K562 (cell line): ENCODE data around the gene MCU. TPM values are rescaled to one million over a fixed set of nuclear protein-coding genes. Genes with fewer than 3 reads are reported as not detected.

ENCODE experiments used
- ATAC-seq: fragments of 200-7000 bp; cut with Tn5 transposase; 3 replicates; pipeline ENCODE4 v1.9.1; 2020; ENCODE audit warnings: moderate library complexity
- BruUV-seq: library from RNA; stranded (reverse); fragments of 400-500 nt; replicated peaks from 2 replicates; lab custom pipeline; 2021; lab: Mats Ljungman, UMichigan
- CTCF ChIA-PET: fragments of 300-600 bp; formaldehyde crosslinking; extraction: SDS; loops from one replicate; lab custom pipeline; 2021; ENCODE audit warnings: low intra/inter-chr PET ratio; lab: Yijun Ruan, JAX
- POLR2A ChIA-PET: fragments of 300-600, 350-650 bp; sonication (Branson Sonifier 250); formaldehyde crosslinking; extraction: SDS; loops from one replicate; lab custom pipeline; 2021; ENCODE audit warnings: antibody characterized with exemption, inconsistent platforms; lab: Yijun Ruan, JAX
- DNase-seq, 4 experiments: peaks; one replicate each; pipeline versions ENCODE4 v3.0.0 to v3.0.0-alpha.2; 2011 to 2018; ENCODE audit warnings: low spot score in 3 of 4, mixed read lengths in 3 of 4; ENCODE audit errors: extremely low read depth in 1 of 4
- FAIRE-seq: peaks from 2 replicates; lab custom pipeline; 2011; peaks lifted over from hg19 to GRCh38; lab: Jason Lieb, UNC
- H2AFZ ChIP-seq: 2 replicates; pipeline ENCODE4 v1.6.0; 2011; ENCODE audit warnings: low read depth, low read length, control low read depth, inconsistent platforms
- H3K27ac ChIP-seq: fragments of 200-600 bp; 3 replicates; pipeline ENCODE4 v1.8.0; 2011; ENCODE audit warnings: low read depth, mild to moderate bottlenecking, control low read depth, inconsistent platforms, low read length, moderate library complexity, mixed read lengths; ENCODE audit errors: extremely low read depth
- H3K27me3 ChIP-seq, 2 experiments: fragments of 300-600 bp in 1 of 2; 2 replicates in 1 of 2; 3 replicates in 1 of 2; pipeline versions ENCODE4 v1.6.0 to v1.8.0; 2011; ENCODE audit warnings: inconsistent platforms in 2 of 2, low read length in 2 of 2, mild to moderate bottlenecking in 1 of 2, mixed read lengths in 1 of 2, moderate library complexity in 1 of 2; ENCODE audit not compliant: control insufficient read depth in 2 of 2, insufficient read depth in 2 of 2
- H3K36me3 ChIP-seq: fragments of 300-600 bp; 3 replicates; pipeline ENCODE4 v1.8.0; 2011; ENCODE audit warnings: mild to moderate bottlenecking, low read length, inconsistent platforms; ENCODE audit not compliant: control insufficient read depth, insufficient read depth
- H3K4me1 ChIP-seq, 2 experiments: fragments of 200-600 bp in 1 of 2; replicated peaks in 1 of 2; 2 replicates in 1 of 2; 3 replicates in 1 of 2; pipeline versions ENCODE4 v1.5.1 to v1.8.0; 2011; ENCODE audit warnings: inconsistent platforms in 2 of 2, low read length in 2 of 2, mild to moderate bottlenecking in 1 of 2, mixed read lengths in 1 of 2, moderate library complexity in 1 of 2; ENCODE audit not compliant: control insufficient read depth in 2 of 2, insufficient read depth in 2 of 2
- H3K4me2 ChIP-seq: 2 replicates; pipeline ENCODE4 v1.6.1; 2011; ENCODE audit warnings: low read length, control low read depth, inconsistent platforms, mixed read lengths; ENCODE audit not compliant: insufficient read depth
- H3K4me3 ChIP-seq: fragments of 200-600 bp; sonication (generic), shearing (Covaris generic); 2 replicates; pipeline ENCODE4 v1.5.1; 2016; ENCODE audit warnings: control low read depth, inconsistent platforms
- H3K79me2 ChIP-seq: fragments of 200-600 bp; 3 replicates; pipeline ENCODE4 v1.8.0; 2011; ENCODE audit warnings: low read length, inconsistent platforms; ENCODE audit not compliant: control insufficient read depth, insufficient read depth
- H3K9ac ChIP-seq, 2 experiments: 2 replicates each; pipeline versions ENCODE4 v1.6.0 to v1.6.1; 2011; ENCODE audit warnings: low read depth in 2 of 2, low read length in 2 of 2, control low read depth in 1 of 2, inconsistent platforms in 1 of 2, mild to moderate bottlenecking in 1 of 2, mixed read lengths in 1 of 2; ENCODE audit not compliant: insufficient read depth in 1 of 2
- H3K9me1 ChIP-seq: one replicate; pipeline ENCODE4 v1.6.0; 2011; ENCODE audit warnings: inconsistent platforms, mild to moderate bottlenecking, low read length, moderate library complexity; ENCODE audit not compliant: control insufficient read depth, insufficient read depth
- H3K9me3 ChIP-seq: replicated peaks from 2 replicates; pipeline ENCODE4 v1.5.1; 2011; ENCODE audit warnings: low read depth, low read length, inconsistent platforms; ENCODE audit not compliant: control insufficient read depth, insufficient read depth
- H4K20me1 ChIP-seq: replicated peaks from 2 replicates; pipeline ENCODE4 v1.6.1; 2011; ENCODE audit warnings: low read length, inconsistent platforms, mixed read lengths; ENCODE audit not compliant: control insufficient read depth, insufficient read depth
- BRD4 ChIP-seq: fragments of 200-600 bp; sonication (generic); IDR thresholded peaks from 2 replicates; pipeline ENCODE4 v1.6.1; 2017; ENCODE audit warnings: inconsistent platforms
- BRF1 ChIP-seq: IDR thresholded peaks from 3 replicates; pipeline ENCODE4 v1.6.1; 2011; ENCODE audit warnings: borderline replicate concordance, mild to moderate bottlenecking; ENCODE audit not compliant: insufficient read length; ENCODE audit errors: extremely low read depth
- MEIS2 ChIP-seq: fragments of 450-650 bp; IDR thresholded peaks from 2 replicates; pipeline ENCODE4 v1.6.1; 2014; ENCODE audit warnings: mild to moderate bottlenecking; ENCODE audit not compliant: partially characterized antibody
- NFIC ChIP-seq: fragments of 450-650 bp; IDR thresholded peaks from 2 replicates; pipeline ENCODE4 v1.6.1; 2017; ENCODE audit warnings: mild to moderate bottlenecking, inconsistent platforms
- RAD21 ChIP-seq, 2 experiments: fragments of 250-450 bp in 1 of 2; fragments of 450-650 bp in 1 of 2; sonication (Bioruptor Pico) in 1 of 2; formaldehyde crosslinking in 1 of 2; IDR thresholded peaks in 1 of 2; conservative IDR thresholded peaks in 1 of 2; 2 replicates each; pipeline versions ENCODE4 v1.4.0 to v1.8.0; 2020 to 2022; ENCODE audit warnings: mild to moderate bottlenecking in 2 of 2, moderate library complexity in 1 of 2
- STAT5A ChIP-seq: IDR thresholded peaks from 2 replicates; pipeline ENCODE4 v1.6.1; 2012; ENCODE audit warnings: low read length, inconsistent platforms, borderline replicate concordance
- U2AF1 ChIP-seq: fragments of 200-400 bp; formaldehyde crosslinking; optimal IDR thresholded peaks from 2 replicates; pipeline ENCODE3; 2017; ENCODE audit warnings: mild to moderate bottlenecking, low read depth, low read length, moderate library complexity
- ZNF146 ChIP-seq: IDR thresholded peaks from one replicate; pipeline ENCODE4 v1.6.1; 2018; ENCODE audit warnings: missing compliant biosample characterization; ENCODE audit not compliant: unreplicated experiment
- ZNF764 ChIP-seq: fragments of 250-450 bp; sonication (Bioruptor Pico); IDR thresholded peaks from 2 replicates; pipeline ENCODE4 v1.4.0; 2020; ENCODE audit warnings: low read depth, mild to moderate bottlenecking, moderate library complexity
- ZNF830 ChIP-seq: fragments of 250-450 bp; sonication (Bioruptor Pico); IDR thresholded peaks from 2 replicates; pipeline ENCODE4 v1.5.0; 2021; ENCODE audit warnings: mild to moderate bottlenecking
- WGBS: fragments of 100-300 bp; shearing (Covaris generic); methylation state at CpG from one replicate; pipeline ENCODE4 v1.1.6; 2016; ENCODE audit warnings: low coverage, mixed read lengths; ENCODE audit not compliant: insufficient coverage; ENCODE audit errors: missing lambda C conversion rate; 5-methylcytosine and 5-hydroxymethylcytosine counted together
- in situ Hi-C: fragments of 300-500 bp; cut with MboI; formaldehyde crosslinking; loops from 4 replicates; pipeline ENCODE4 v1.15.0; 2018; ENCODE audit warnings: inconsistent platforms, mixed read lengths
- intact Hi-C: fragments of 100-400 bp; cut with micrococcal nuclease; formaldehyde crosslinking; loops from 2 replicates; pipeline ENCODE4 v1.14.2; 2022
- polyA plus RNA-seq, 8 experiments: library from polyadenylated mRNA; depleted of rRNA in 4 of 8; stranded (reverse) in 5 of 8; unstranded in 3 of 8; fragments of >200 nt; fragmentation: Nextera tagmentation in 2 of 8; fragmentation: Illumina TruSeq in 1 of 8; extraction: Ambion mirVana in 2 of 8; extraction: Trizol in 1 of 8; gene quantifications; 2 replicates each; pipeline versions ENCODE4 v1.2.1 to v1.2.3, GENCODE V29; 2011 to 2014; ENCODE audit warnings: inconsistent platforms in 1 of 8, missing spikeins in 1 of 8
- total RNA-seq, 7 experiments: library from RNA; depleted of rRNA in 6 of 7; stranded (reverse); fragments of >200 nt in 6 of 7; fragmentation: Illumina TruSeq in 2 of 7; extraction: Trizol in 2 of 7; gene quantifications; 2 replicates each; pipeline versions ENCODE4 v1.2.1 to v1.2.3, GENCODE V29; 2011 to 2021; ENCODE audit warnings: low replicate concordance in 1 of 7
- TF ChIP-seq, protein P1 (sequence below), 2 experiments: IDR thresholded peaks in 1 of 2; conservative IDR thresholded peaks in 1 of 2; 2 replicates each; pipeline ENCODE4 v1.6.1; 2016; ENCODE audit warnings: low read depth in 2 of 2, mild to moderate bottlenecking in 1 of 2, missing compliant biosample characterization in 1 of 2, missing genetic modification characterization in 1 of 2, moderate library complexity in 1 of 2

Gene MCU
- total and polyA plus RNA-seq, 9 of the 15 experiments (the other 6 are each of a cell fraction or from before 2014, with no cell fraction given), result 8.2 to 88.8 (median 21.3) TPM

DNA sequence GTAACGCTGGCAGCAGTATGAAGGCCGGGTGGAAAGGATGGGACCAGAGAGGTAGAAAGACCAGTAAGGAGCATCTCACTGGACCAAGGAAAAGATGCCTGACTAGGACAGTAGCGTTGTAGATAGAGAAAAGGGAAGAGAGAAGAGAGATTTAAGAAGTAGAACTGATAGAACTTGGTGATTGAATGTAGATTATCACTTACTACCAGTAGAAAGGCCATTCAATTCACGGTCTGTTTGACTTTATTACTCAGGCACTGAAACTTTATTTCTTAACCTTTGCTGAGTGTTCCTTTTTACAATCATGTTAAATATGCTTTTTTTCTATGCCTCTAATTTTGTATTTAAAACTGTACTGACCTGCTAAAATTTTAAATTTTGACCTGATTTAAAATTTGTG, 12.2 kb downstream of the MCU start:
- no peaks in the 10 kb centered on the region for H3K9me1 ChIP-seq
- H3K27me3 ChIP-seq, result no peaks in the 10 kb centered on the region
- no peak overlapping the region for H3K9ac ChIP-seq
- no peak; the same call in 2 of the 3 replicates for ATAC-seq
- no peaks in the 10 kb centered on the region for H3K36me3 ChIP-seq
- BruUV-seq, result no TSS peak
- DNase-seq, result no peak
- no peak overlapping the region for H2AFZ ChIP-seq
- 61% methylated on average over 4 of the region's 4 CpGs for WGBS
- H4K20me1 ChIP-seq, result no peaks in the 10 kb centered on the region
- H3K4me1 ChIP-seq, result no peaks in the 10 kb centered on the region; a peak in 2 of 5 replicates
- H3K27ac ChIP-seq, result no peak overlapping the region
- no peak overlapping the region for H3K4me2 ChIP-seq
- H3K9me3 ChIP-seq, result no peaks in the 10 kb centered on the region
- FAIRE-seq, result no peak
- TF ChIP-seq ZNF146 (CRISPR knock-in tag), result no peak
- TF ChIP-seq U2AF1, result no peak
- TF ChIP-seq ZNF830 (CRISPR knock-in tag), result no peak
- TF ChIP-seq RAD21 (CRISPR knock-in tag; conservative IDR thresholded peaks at IDR 0.05 in 1 of 2, IDR thresholded peaks at IDR 0.05 in 1 of 2), result no peak
- TF ChIP-seq ZNF764 (CRISPR knock-in tag), result no peak
- TF ChIP-seq STAT5A, result no peak
- TF ChIP-seq, all 486 proteins: peak for 0
- Histone ChIP-seq H3K4me3 (no peak overlapping the region), H3K79me2 (peaks cover 17% of the 10 kb centered on the region)
- intact Hi-C loops, result no loop called here
- CTCF ChIA-PET, result no interaction called here
- POLR2A ChIA-PET, result interaction anchor here (0.7 to 2.0 kb wide), 2 partner anchors 11 to 687 kb away, joined by 3 to 8 read pairs; no protein-coding TSS in a partner anchor
- in situ Hi-C loops, result no loop called here

DNA sequence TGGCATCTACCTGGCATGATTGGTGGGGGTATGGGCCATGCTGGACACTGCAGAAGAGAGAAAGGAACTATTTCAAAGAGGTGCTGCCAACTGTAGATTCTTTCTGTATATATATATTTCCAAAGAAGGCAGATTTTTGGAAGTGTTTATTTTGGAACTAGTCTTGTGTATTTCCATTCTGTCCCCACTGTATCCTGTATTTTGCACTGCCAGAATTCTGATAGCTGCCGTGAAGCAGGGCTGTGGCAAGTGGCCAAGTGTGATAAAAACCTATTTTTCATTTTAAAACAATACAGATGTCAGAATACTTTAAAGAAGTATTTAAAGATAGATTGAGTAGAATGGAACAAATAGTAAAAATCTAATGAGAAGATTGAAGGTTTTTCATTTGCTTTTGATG, 17.1 kb downstream of the MCU start:
- in situ Hi-C loops, result no loop called here
- no peaks in the 10 kb centered on the region; a peak in 2 of 5 replicates for H3K4me1 ChIP-seq
- intact Hi-C loops, result no loop called here
- no peak overlapping the region for H3K4me2 ChIP-seq
- ChIA-PET POLR2A (interaction anchor here (0.6 to 2.3 kb wide), 4 partner anchors 10 to 35 kb away, joined by 3 to 7 read pairs (median 4); no protein-coding TSS in a partner anchor), CTCF (no interaction called here)
- no TSS peak for BruUV-seq
- no peaks in the 10 kb centered on the region for H3K9me3 ChIP-seq
- H3K9ac ChIP-seq, result no peak overlapping the region
- H3K27ac ChIP-seq, result no peak overlapping the region
- FAIRE-seq (no peak), DNase-seq (no peak), ATAC-seq (peak; percentile 33; the same call in 2 of the 3 replicates)
- no peaks in the 10 kb centered on the region for H3K27me3 ChIP-seq
- H3K79me2 ChIP-seq, result peaks cover 12% of the 10 kb centered on the region; the same call in 2 of the 3 replicates
- no peaks in the 10 kb centered on the region for H3K36me3 ChIP-seq
- WGBS, result 8% methylated on average over 1 of the region's 1 CpG
- no peak overlapping the region for H3K4me3 ChIP-seq
- no peaks in the 10 kb centered on the region for H3K9me1 ChIP-seq
- no peaks in the 10 kb centered on the region for H4K20me1 ChIP-seq
- peak; percentile 26 for TF ChIP-seq MEIS2
- TF ChIP-seq, protein P1, sequence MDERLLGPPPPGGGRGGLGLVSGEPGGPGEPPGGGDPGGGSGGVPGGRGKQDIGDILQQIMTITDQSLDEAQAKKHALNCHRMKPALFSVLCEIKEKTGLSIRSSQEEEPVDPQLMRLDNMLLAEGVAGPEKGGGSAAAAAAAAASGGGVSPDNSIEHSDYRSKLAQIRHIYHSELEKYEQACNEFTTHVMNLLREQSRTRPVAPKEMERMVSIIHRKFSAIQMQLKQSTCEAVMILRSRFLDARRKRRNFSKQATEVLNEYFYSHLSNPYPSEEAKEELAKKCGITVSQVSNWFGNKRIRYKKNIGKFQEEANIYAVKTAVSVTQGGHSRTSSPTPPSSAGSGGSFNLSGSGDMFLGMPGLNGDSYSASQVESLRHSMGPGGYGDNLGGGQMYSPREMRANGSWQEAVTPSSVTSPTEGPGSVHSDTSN (CRISPR knock-in tag; IDR thresholded peaks at IDR 0.05; ENCODE audit: low read depth), result no peak
- TF ChIP-seq, protein P1 (tag; conservative IDR thresholded peaks at IDR 0.05; ENCODE audit: low read depth), result peak; percentile 26; the same call in 1 of the 2 replicates
- no peak for TF ChIP-seq BRD4
- TF ChIP-seq BRF1, result no peak
- peak; percentile 68 for TF ChIP-seq NFIC
- H2AFZ ChIP-seq, result no peak overlapping the region
